ENCODE data around the gene KRTAP12-1. TPM values are rescaled to one million over a fixed set of nuclear protein-coding genes. Genes with fewer than 3 reads are reported as not detected.
A peak's percentile ranks its signal among the peaks of the same experiment; 100 is the strongest.

Gene KRTAP12-1
- total RNA-seq (2021) = 0.63 to 2.5 TPM (median 1.0 TPM) in 3 replicates
- Bru-seq, nascent RNA = percentile 40 among the genes with signal in this experiment
- long read RNA-seq, experiment 1 = 0 reads
- long read RNA-seq, experiment 2 = 0 reads
- long read RNA-seq, experiment 3 = 0 reads

GRCh38 chr21:44681861-44682579 is at the start of gene KRTAP12-1:
KRTAP12-1 (minus strand) TSS chr21:44682163; CDS start chr21:44682123, 40 bp downstream.
- peaks cover 6% of the 10 kb centered on the region; the same call in 1 of the 2 replicates for H3K27me3 Mint-ChIP-seq (ENCODE audit: low read depth)
- DNase-seq (ENCODE audit: low spot score) = no peak
- H3K4me3 Mint-ChIP-seq = no peak within 1 kb of the TSS
- no peak for ATAC-seq
- no peaks in the 10 kb centered on the region for H3K36me3 Mint-ChIP-seq
- CTCF ChIA-PET = no interaction called here
- no peaks in the 10 kb centered on the region for H3K9me3 Mint-ChIP-seq
- POLR2A ChIA-PET = no interaction called here
- peaks cover 9% of the 10 kb centered on the region for H3K4me1 Mint-ChIP-seq
- no peak within 1 kb of the TSS for H3K27ac Mint-ChIP-seq
- TF ChIP-seq SMAD4 (CRISPR knock-in tag; IDR thresholded peaks at IDR 0.05) = no peak
- TF ChIP-seq RORB (CRISPR knock-in tag; IDR thresholded peaks at IDR 0.05) = no peak
- TF ChIP-seq NFATC4 (CRISPR knock-in tag; IDR thresholded peaks at IDR 0.05) = no peak
- no peak for TF ChIP-seq ATF1 (CRISPR knock-in tag; IDR thresholded peaks at IDR 0.05)
- no peak for TF ChIP-seq CDX4 (CRISPR knock-in tag; IDR thresholded peaks at IDR 0.05; ENCODE audit: borderline replicate concordance)
- no peak for TF ChIP-seq CREM (CRISPR knock-in tag; IDR thresholded peaks at IDR 0.05)
- TF ChIP-seq ETV6 (CRISPR knock-in tag; IDR thresholded peaks at IDR 0.05) = no peak
- TF ChIP-seq ZNF425 (CRISPR knock-in tag; conservative IDR thresholded peaks at IDR 0.05) = no peak
- no peak for TF ChIP-seq HMGA2 (CRISPR knock-in tag; IDR thresholded peaks at IDR 0.05)
- TF ChIP-seq IRF1 (CRISPR knock-in tag; IDR thresholded peaks at IDR 0.05) = no peak

GRCh38 chr21:44730951-44731579 is 49.1 kb upstream of the KRTAP12-1 start:
- ChIA-PET POLR2A (no interaction called here), CTCF (interaction anchor here (0.8 to 1.4 kb wide), 4 partner anchors 12 to 220 kb away, joined by 3 to 6 read pairs (median 3); partner anchors contain the start of gene TSPEAR)
- Mint-ChIP-seq H3K4me3 (no peak overlapping the region), H3K27ac (no peak overlapping the region), H3K27me3 (ENCODE audit: low read depth) (peaks cover under 1% of the 10 kb centered on the region; the same call in 1 of the 2 replicates), H3K36me3 (peaks cover 5% of the 10 kb centered on the region), H3K9me3 (peaks cover 7% of the 10 kb centered on the region), H3K4me1 (peaks cover 11% of the 10 kb centered on the region)
- DNase-seq (ENCODE audit: low spot score) = no peak
- TF ChIP-seq IRF1 (CRISPR knock-in tag; IDR thresholded peaks at IDR 0.05) = no peak
- no peak for TF ChIP-seq JAZF1 (CRISPR knock-in tag; IDR thresholded peaks at IDR 0.05)
- TF ChIP-seq ZNF671 (CRISPR knock-in tag; IDR thresholded peaks at IDR 0.05) = no peak
- no peak for TF ChIP-seq HMGA2 (CRISPR knock-in tag; IDR thresholded peaks at IDR 0.05)
- TF ChIP-seq ZBTB21 (CRISPR knock-in tag; IDR thresholded peaks at IDR 0.05; ENCODE audit: borderline replicate concordance) = no peak
- no peak for TF ChIP-seq ZSCAN18 (CRISPR knock-in tag; IDR thresholded peaks at IDR 0.05)
- no peak for TF ChIP-seq ZNF263 (CRISPR knock-in tag; IDR thresholded peaks at IDR 0.05; ENCODE audit: low read depth)
- TF ChIP-seq KAT7 (CRISPR knock-in tag; IDR thresholded peaks at IDR 0.05; ENCODE audit: borderline replicate concordance) = no peak
- no peak for ATAC-seq
